ENCODE results near the gene BNC2. TPM values are rescaled to one million over a fixed set of nuclear protein-coding genes. Genes with fewer than 3 reads are reported as not detected.

The BNC2 gene
- total RNA-seq, 4 donors from 2014 or later, result 90.2 to 130 (median 100.0) TPM

DNA sequence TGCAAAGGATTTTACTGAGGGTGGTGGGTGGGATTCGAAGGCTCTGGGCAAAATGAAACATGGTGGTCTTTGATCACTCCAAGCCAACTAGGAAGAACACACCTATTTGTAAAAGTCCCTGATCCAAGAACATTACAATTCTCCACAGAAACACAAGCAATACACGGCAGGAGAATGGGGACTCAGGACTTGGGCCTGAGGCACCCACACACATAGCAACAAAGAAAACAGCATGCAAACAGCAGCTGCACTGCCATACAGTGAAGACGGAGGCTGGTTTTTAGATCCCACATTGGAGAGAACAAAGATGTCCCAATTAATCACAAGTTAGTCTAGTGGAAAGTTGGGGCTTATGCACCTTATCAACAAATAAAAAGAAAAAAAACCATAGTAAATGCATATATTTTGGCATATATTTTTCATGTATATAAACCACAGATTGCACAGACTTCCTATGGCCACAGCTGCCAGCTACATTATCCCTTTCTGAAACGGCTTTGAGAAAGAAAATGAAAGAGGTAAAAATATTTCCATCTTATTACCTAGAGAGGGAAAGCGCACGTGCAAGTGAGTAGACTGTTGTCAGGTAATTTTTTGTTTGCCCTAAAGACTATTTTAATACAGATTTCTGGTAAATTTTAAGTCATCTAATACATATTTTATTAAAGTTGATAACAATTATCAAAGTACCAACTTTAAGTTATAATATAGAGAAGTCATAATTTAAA is 410.9 kb downstream of the BNC2 start:
- WGBS, 2 donors (ENCODE audit: low coverage in 1 of 2), result 43 to 50% methylated on average over 5 to 6 of the region's 6 CpGs
- H3K4me3 ChIP-seq, result no peak overlapping the region
- no peaks in the 10 kb centered on the region for H3K9me3 ChIP-seq
- no peaks in the 10 kb centered on the region for H3K36me3 ChIP-seq
- no peak overlapping the region for H3K27ac ChIP-seq
- ATAC-seq, result no peak
- no peak for TF ChIP-seq EP300 (IDR thresholded peaks at IDR 0.05)
- no peak for TF ChIP-seq POLR2AphosphoS5 (IDR thresholded peaks at IDR 0.05)
- TF ChIP-seq POLR2A (IDR thresholded peaks at IDR 0.05), result no peak
- TF ChIP-seq, protein P1, sequence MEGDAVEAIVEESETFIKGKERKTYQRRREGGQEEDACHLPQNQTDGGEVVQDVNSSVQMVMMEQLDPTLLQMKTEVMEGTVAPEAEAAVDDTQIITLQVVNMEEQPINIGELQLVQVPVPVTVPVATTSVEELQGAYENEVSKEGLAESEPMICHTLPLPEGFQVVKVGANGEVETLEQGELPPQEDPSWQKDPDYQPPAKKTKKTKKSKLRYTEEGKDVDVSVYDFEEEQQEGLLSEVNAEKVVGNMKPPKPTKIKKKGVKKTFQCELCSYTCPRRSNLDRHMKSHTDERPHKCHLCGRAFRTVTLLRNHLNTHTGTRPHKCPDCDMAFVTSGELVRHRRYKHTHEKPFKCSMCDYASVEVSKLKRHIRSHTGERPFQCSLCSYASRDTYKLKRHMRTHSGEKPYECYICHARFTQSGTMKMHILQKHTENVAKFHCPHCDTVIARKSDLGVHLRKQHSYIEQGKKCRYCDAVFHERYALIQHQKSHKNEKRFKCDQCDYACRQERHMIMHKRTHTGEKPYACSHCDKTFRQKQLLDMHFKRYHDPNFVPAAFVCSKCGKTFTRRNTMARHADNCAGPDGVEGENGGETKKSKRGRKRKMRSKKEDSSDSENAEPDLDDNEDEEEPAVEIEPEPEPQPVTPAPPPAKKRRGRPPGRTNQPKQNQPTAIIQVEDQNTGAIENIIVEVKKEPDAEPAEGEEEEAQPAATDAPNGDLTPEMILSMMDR (IDR thresholded peaks at IDR 0.05), result no peak
- H3K27me3 ChIP-seq, result no peaks in the 10 kb centered on the region
- peaks cover 0 to 46% (median 8%) of the 10 kb centered on the region in 3 donors for H3K4me1 ChIP-seq

DNA sequence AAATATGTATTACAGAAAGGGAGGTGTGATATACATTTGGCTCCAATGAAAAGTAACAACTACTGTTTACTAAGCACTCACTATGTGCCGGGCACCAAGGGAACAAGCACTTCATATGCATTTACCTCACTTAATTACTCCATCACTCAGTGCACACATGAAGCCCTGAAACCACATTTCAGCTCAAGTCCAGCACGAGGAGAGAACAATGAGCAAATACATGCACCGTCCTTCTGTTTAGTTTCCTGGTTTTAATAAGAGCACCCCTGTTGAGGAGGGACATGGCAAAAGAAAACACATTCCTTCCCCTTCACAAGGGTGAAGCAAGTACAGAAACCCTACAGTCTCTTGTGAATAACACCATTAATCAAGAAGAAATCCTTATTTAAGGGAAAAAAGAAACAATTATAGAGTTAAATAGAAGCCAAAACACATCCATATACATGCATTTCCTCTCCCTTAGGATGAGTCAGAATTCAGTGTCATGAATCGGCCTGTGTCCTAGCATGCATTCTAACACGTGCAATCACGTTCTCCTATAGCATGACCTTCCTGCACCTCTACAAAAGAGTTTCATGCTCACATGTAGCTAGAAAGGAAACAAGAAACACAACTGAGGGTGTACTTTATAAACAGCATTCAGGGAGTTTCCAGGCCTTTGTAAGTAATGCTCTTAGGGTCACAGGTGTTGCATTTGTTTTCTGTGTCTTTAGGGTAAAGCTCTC is 411.6 kb downstream of the BNC2 start:
- Histone ChIP-seq H3K27ac (no peak overlapping the region), H3K4me1 (peaks cover 0 to 46% (median 8%) of the 10 kb centered on the region in 3 donors), H3K9me3 (no peaks in the 10 kb centered on the region), H3K27me3 (no peaks in the 10 kb centered on the region), H3K4me3 (no peak overlapping the region), H3K36me3 (no peaks in the 10 kb centered on the region)
- WGBS, 2 donors (ENCODE audit: low coverage in 1 of 2), result 40 to 53% methylated on average over 3 to 6 of the region's 6 CpGs
- ATAC-seq, result no peak
- TF ChIP-seq POLR2A (IDR thresholded peaks at IDR 0.05) (no peak), EP300 (IDR thresholded peaks at IDR 0.05) (no peak), POLR2AphosphoS5 (IDR thresholded peaks at IDR 0.05) (no peak)
- TF ChIP-seq, protein P1 (IDR thresholded peaks at IDR 0.05), result no peak

DNA sequence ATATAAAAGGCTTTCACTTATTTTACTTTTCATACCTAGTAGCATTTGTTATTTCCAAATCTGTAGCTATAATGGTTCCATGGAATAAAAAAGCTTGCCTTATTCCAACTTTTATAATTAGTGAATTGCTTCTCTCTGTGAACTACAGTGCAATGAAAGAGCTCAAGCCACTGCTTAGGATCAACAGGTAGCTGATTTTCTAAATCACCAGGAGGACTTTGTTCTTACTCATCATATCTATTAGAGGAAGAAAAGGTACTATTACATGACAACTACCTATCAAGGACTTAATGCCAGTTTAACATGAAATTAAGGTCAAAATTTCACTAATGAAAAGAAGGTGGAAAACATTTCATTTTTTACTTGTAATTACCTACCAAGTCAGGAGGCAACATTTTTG is 414.6 kb downstream of the BNC2 start:
- Histone ChIP-seq H3K9me3 (no peaks in the 10 kb centered on the region), H3K4me3 (no peak overlapping the region), H3K4me1 (peaks cover 0 to 33% (median 8%) of the 10 kb centered on the region in 3 donors), H3K27me3 (no peaks in the 10 kb centered on the region), H3K36me3 (no peaks in the 10 kb centered on the region), H3K27ac (no peak overlapping the region)
- no peak for ATAC-seq
- TF ChIP-seq POLR2AphosphoS5 (IDR thresholded peaks at IDR 0.05) (no peak), POLR2A (IDR thresholded peaks at IDR 0.05) (no peak), EP300 (IDR thresholded peaks at IDR 0.05) (no peak)
- TF ChIP-seq, protein P1 (IDR thresholded peaks at IDR 0.05), result no peak

DNA sequence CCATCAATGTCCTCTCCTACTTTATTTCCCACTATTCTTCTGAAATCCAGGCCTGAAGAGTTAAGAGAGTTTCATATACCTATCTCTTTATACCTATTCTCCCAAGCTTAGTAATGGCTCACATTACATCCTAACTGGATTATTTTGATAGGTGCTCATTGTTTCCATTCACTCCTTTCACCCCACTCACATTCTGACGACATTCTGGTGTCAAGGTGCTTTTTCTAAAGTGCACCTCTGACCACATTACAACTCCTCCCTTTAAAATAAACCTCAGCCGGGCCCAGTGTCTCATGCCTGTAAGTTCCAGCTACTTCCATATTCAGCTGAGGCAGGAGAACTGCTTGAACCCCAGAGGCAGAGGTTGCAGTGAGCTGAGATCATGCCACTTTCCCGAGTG is 417.1 kb downstream of the BNC2 start:
- H3K9me3 ChIP-seq, result no peaks in the 10 kb centered on the region
- H3K4me1 ChIP-seq, result peaks cover 0 to 23% (median 0%) of the 10 kb centered on the region in 3 donors
- H3K36me3 ChIP-seq, result no peaks in the 10 kb centered on the region
- no peak for ATAC-seq
- 35 to 59% methylated on average over 2 to 3 of the region's 3 CpGs for WGBS, 2 donors (ENCODE audit: low coverage in 1 of 2)
- no peaks in the 10 kb centered on the region for H3K27me3 ChIP-seq
- TF ChIP-seq, protein P1 (IDR thresholded peaks at IDR 0.05), result no peak
- TF ChIP-seq EP300 (IDR thresholded peaks at IDR 0.05) (no peak), POLR2A (IDR thresholded peaks at IDR 0.05) (no peak), POLR2AphosphoS5 (IDR thresholded peaks at IDR 0.05) (no peak)
- H3K4me3 ChIP-seq, result no peak overlapping the region
- no peak overlapping the region for H3K27ac ChIP-seq
